ENCODE results near the gene MICB. TPM values are rescaled to one million over a fixed set of nuclear protein-coding genes. Genes with fewer than 3 reads are reported as not detected.
A peak's percentile ranks its signal among the peaks of the same experiment; 100 is the strongest.
"Not testable (repeated sequence)": the region's sequence is repeated elsewhere in the genome, so short reads cannot be mapped to it uniquely, and the experiment has no call there.

Gene MICB
- total RNA-seq, 1 experiment from 2014 or later: 72.1 TPM

GRCh38 chr6:31502586-31502985 is 4.6 kb downstream of the MICB start:
- TF ChIP-seq TCF7L2 (IDR thresholded peaks at IDR 0.05; ENCODE audit: low read depth, low read length) (no peak), SIN3A (IDR thresholded peaks at IDR 0.05; ENCODE audit: borderline replicate concordance, insufficient read depth, low read depth, low read length) (no peak), REST (IDR thresholded peaks at IDR 0.05; ENCODE audit: insufficient read depth in 1 of 2, low read depth in 2 of 2, low read length in 1 of 2) (no peak), POLR2AphosphoS5 (IDR thresholded peaks at IDR 0.05; ENCODE audit: low read depth, low read length) (no peak)
- TF ChIP-seq, protein P1, sequence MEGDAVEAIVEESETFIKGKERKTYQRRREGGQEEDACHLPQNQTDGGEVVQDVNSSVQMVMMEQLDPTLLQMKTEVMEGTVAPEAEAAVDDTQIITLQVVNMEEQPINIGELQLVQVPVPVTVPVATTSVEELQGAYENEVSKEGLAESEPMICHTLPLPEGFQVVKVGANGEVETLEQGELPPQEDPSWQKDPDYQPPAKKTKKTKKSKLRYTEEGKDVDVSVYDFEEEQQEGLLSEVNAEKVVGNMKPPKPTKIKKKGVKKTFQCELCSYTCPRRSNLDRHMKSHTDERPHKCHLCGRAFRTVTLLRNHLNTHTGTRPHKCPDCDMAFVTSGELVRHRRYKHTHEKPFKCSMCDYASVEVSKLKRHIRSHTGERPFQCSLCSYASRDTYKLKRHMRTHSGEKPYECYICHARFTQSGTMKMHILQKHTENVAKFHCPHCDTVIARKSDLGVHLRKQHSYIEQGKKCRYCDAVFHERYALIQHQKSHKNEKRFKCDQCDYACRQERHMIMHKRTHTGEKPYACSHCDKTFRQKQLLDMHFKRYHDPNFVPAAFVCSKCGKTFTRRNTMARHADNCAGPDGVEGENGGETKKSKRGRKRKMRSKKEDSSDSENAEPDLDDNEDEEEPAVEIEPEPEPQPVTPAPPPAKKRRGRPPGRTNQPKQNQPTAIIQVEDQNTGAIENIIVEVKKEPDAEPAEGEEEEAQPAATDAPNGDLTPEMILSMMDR (IDR thresholded peaks at IDR 0.05): no peak
- Histone ChIP-seq H3K36me3 (ENCODE audit: control insufficient read depth, insufficient read depth, low read length) (peaks cover 2% of the 10 kb centered on the region; the same call in 1 of the 2 replicates), H3K4me1 (ENCODE audit: control insufficient read depth, insufficient read depth, low read length) (peaks cover 8% of the 10 kb centered on the region; the same call in 1 of the 2 replicates), H3K27me3 (ENCODE audit: control insufficient read depth, insufficient read depth, low read length) (no peaks in the 10 kb centered on the region), H3K9me3 (ENCODE audit: control insufficient read depth, insufficient read depth, low read depth, low read length) (no peaks in the 10 kb centered on the region), H3K4me3 (ENCODE audit: low read depth in 2 of 2, low read length in 2 of 2) (no peak overlapping the region), H3K27ac (ENCODE audit: low read length) (no peak overlapping the region)
- CTCF ChIA-PET: no interaction called here
- DNase-seq (ENCODE audit: low read depth, low spot score) (no peak), ATAC-seq (no peak)
- in situ Hi-C loops (cut with HindIII; ENCODE audit: low pct_unique_long_range_greater_than_20kb, low sequenced_read_pairs): no loop called here
- intact Hi-C loops (cut with micrococcal nuclease; ENCODE audit: unreplicated experiment): no loop called here
- POLR2A ChIA-PET: no interaction called here
- BruUV-seq (replicated peaks): no TSS peak

GRCh38 chr6:31509036-31509435 is 11.1 kb downstream of the MICB start:
- DNase-seq (ENCODE audit: low read depth, low spot score); H3K36me3 ChIP-seq (ENCODE audit: control insufficient read depth, insufficient read depth, low read length); BruUV-seq (replicated peaks); intact Hi-C loops (cut with micrococcal nuclease; ENCODE audit: unreplicated experiment); H3K4me3 ChIP-seq (ENCODE audit: low read depth in 2 of 2, low read length in 2 of 2); in situ Hi-C loops (cut with HindIII; ENCODE audit: low pct_unique_long_range_greater_than_20kb, low sequenced_read_pairs); CTCF ChIA-PET; H3K27me3 ChIP-seq (ENCODE audit: control insufficient read depth, insufficient read depth, low read length); H3K27ac ChIP-seq (ENCODE audit: low read length); H3K9me3 ChIP-seq (ENCODE audit: control insufficient read depth, insufficient read depth, low read depth, low read length); H3K4me1 ChIP-seq (ENCODE audit: control insufficient read depth, insufficient read depth, low read length): not testable (repeated sequence)
- 0 out of 2 replicates have a peak, but pooled peaks have one; percentile 28 for ATAC-seq
- POLR2A ChIA-PET: interaction anchor here (0.6 kb wide), 1 partner anchor 16 kb away, joined by 6 read pairs; no protein-coding TSS in a partner anchor

DNA sequence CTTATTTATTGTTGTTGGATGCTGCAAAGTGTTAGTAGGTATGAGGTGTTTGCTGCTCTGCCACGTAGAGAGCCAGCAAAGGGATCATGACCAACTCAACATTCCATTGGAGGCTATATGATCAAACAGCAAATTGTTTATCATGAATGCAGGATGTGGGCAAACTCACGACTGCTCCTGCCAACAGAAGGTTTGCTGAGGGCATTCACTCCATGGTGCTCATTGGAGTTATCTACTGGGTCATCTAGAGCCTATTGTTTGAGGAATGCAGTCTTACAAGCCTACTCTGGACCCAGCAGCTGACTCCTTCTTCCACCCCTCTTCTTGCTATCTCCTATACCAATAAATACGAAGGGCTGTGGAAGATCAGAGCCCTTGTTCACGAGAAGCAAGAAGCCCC is 12.1 kb downstream of the MICB start:
- intact Hi-C loops (cut with micrococcal nuclease; ENCODE audit: unreplicated experiment): no loop called here
- Histone ChIP-seq H3K9me3 (ENCODE audit: control insufficient read depth, insufficient read depth, low read depth, low read length) (no peaks in the 10 kb centered on the region), H3K27me3 (ENCODE audit: control insufficient read depth, insufficient read depth, low read length) (no peaks in the 10 kb centered on the region), H3K36me3 (ENCODE audit: control insufficient read depth, insufficient read depth, low read length) (peaks cover 5% of the 10 kb centered on the region), H3K4me1 (ENCODE audit: control insufficient read depth, insufficient read depth, low read length) (peaks cover 6% of the 10 kb centered on the region), H3K27ac (ENCODE audit: low read length) (peak overlapping the region; percentile 0), H3K4me3 (ENCODE audit: low read depth in 2 of 2, low read length in 2 of 2) (no peak overlapping the region)
- in situ Hi-C loops (cut with HindIII; ENCODE audit: low pct_unique_long_range_greater_than_20kb, low sequenced_read_pairs): no loop called here
- TF ChIP-seq TCF7L2 (IDR thresholded peaks at IDR 0.05; ENCODE audit: low read depth, low read length): 0 out of 2 replicates have a peak, but pooled peaks have one; percentile 66
- no peak for TF ChIP-seq SIN3A (IDR thresholded peaks at IDR 0.05; ENCODE audit: borderline replicate concordance, insufficient read depth, low read depth, low read length)
- TF ChIP-seq, protein P1 (IDR thresholded peaks at IDR 0.05): no peak
- CTCF ChIA-PET: no interaction called here
- BruUV-seq (replicated peaks): TSS peak; percentile 49
- DNase-seq (ENCODE audit: low read depth, low spot score) (no peak), ATAC-seq (peak; percentile 85)
- POLR2A ChIA-PET: no interaction called here
